MCF 10A (cell line): ENCODE measurements around the gene TSPAN17. TPM values are rescaled to one million over a fixed set of nuclear protein-coding genes. Genes with fewer than 3 reads are reported as not detected.
A peak's percentile ranks its signal among the peaks of the same experiment; 100 is the strongest.

Experiments
- BruUV-seq: library from RNA; stranded (reverse); fragments of 400-500 nt; replicated peaks from 2 replicates; lab custom pipeline; 2021; lab: Mats Ljungman, UMichigan
- CTCF ChIA-PET: fragments of 300-600 bp; sonication (Branson Sonifier 250); formaldehyde crosslinking; extraction: SDS; loops from one replicate; lab custom pipeline; 2021; ENCODE audit warnings: antibody characterized with exemption, inconsistent platforms; lab: Yijun Ruan, JAX
- POLR2A ChIA-PET: fragments of 300-600, 350-650 bp; sonication (Branson Sonifier 250); formaldehyde crosslinking; extraction: SDS; loops from one replicate; lab custom pipeline; 2020; ENCODE audit warnings: antibody characterized with exemption, inconsistent platforms; lab: Yijun Ruan, JAX
- DNase-seq: peaks from one replicate; pipeline ENCODE4 v3.0.0-alpha.2; 2018; ENCODE audit not compliant: unreplicated experiment
- H3K27ac Mint-ChIP-seq: one replicate; pipeline ENCODE4 v1.8.0; 2022; ENCODE audit warnings: mild to moderate bottlenecking, low read depth, mixed read lengths; ENCODE audit not compliant: unreplicated experiment
- H3K27me3 Mint-ChIP-seq: one replicate; pipeline ENCODE4 v1.8.0; 2022; ENCODE audit warnings: mixed read lengths; ENCODE audit not compliant: insufficient read depth, unreplicated experiment
- H3K36me3 Mint-ChIP-seq: one replicate; pipeline ENCODE4 v1.8.0; 2022; ENCODE audit warnings: mild to moderate bottlenecking, moderate library complexity, mixed read lengths; ENCODE audit not compliant: insufficient read depth, unreplicated experiment
- H3K4me1 Mint-ChIP-seq: one replicate; pipeline ENCODE4 v1.8.0; 2022; ENCODE audit warnings: mixed read lengths; ENCODE audit not compliant: insufficient read depth, unreplicated experiment
- H3K4me3 Mint-ChIP-seq: one replicate; pipeline ENCODE4 v1.8.0; 2022; ENCODE audit warnings: mild to moderate bottlenecking, moderate library complexity, mixed read lengths; ENCODE audit not compliant: unreplicated experiment
- H3K9me3 Mint-ChIP-seq: one replicate; pipeline ENCODE4 v1.8.0; 2022; ENCODE audit warnings: mixed read lengths; ENCODE audit not compliant: unreplicated experiment
- CTCF ChIP-seq: fragments of 200-600 bp; IDR thresholded peaks from one replicate; pipeline ENCODE4 v1.8.0; 2022; ENCODE audit warnings: antibody characterized with exemption, mild to moderate bottlenecking; ENCODE audit not compliant: unreplicated experiment
- intact Hi-C: fragments of 100-400 bp; cut with micrococcal nuclease; formaldehyde crosslinking; loops from 2 replicates; pipeline ENCODE4 v1.14.1; 2022
- total RNA-seq: library from RNA; stranded (reverse); gene quantifications from 2 replicates; pipeline ENCODE4 v1.2.3, GENCODE V29; 2022

TSPAN17 gene
- total RNA-seq, 1 experiment from 2014 or later = 36.7 TPM

- Mint-ChIP-seq H3K36me3 (peaks cover 14% of the 10 kb centered on the region), H3K27me3 (peaks cover 17% of the 10 kb centered on the region), H3K4me3 (no peak overlapping the region), H3K27ac (no peak overlapping the region), H3K9me3 (no peaks in the 10 kb centered on the region), H3K4me1 (no peaks in the 10 kb centered on the region)
- POLR2A ChIA-PET = interaction anchor here (0.7 to 1.0 kb wide), 5 partner anchors 71 to 320 kb away, joined by 3 to 4 read pairs (median 4); no protein-coding TSS in a partner anchor
- peak; percentile 81 for DNase-seq
- peak; percentile 99 for TF ChIP-seq CTCF
- intact Hi-C loops = loop anchor here (2.0 kb wide), 2 partner anchors 158 to 298 kb away; no protein-coding TSS in a partner anchor
- BruUV-seq = no TSS peak
- CTCF ChIA-PET = interaction anchor here (0.5 to 6.2 kb wide), 142 partner anchors 9 to 1519 kb away, joined by 3 to 122 read pairs (median 4); partner anchors contain the start of genes EIF4E1B, HK3, SNCB and TSPAN17
These were observed 13.8 kb downstream of the TSPAN17 start for GRCh38 chr5:176660860-176661641.

GRCh38 chr5:176661676-176662075, 14.4 kb downstream of the TSPAN17 start:
- intact Hi-C loops = loop anchor here (2.0 kb wide), 2 partner anchors 157 to 297 kb away; no protein-coding TSS in a partner anchor
- no peak for TF ChIP-seq CTCF
- ChIA-PET POLR2A (interaction anchor here (0.7 kb wide), 1 partner anchor 209 kb away, joined by 3 read pairs; no protein-coding TSS in a partner anchor), CTCF (interaction anchor here (0.5 to 6.2 kb wide), 56 partner anchors 8 to 891 kb away, joined by 3 to 122 read pairs (median 8); partner anchors contain the start of genes HK3 and TSPAN17)
- no peaks in the 10 kb centered on the region for H3K9me3 Mint-ChIP-seq
- peaks cover 14% of the 10 kb centered on the region for H3K36me3 Mint-ChIP-seq
- peaks cover 17% of the 10 kb centered on the region for H3K27me3 Mint-ChIP-seq
- BruUV-seq = no TSS peak
- no peak overlapping the region for H3K4me3 Mint-ChIP-seq
- DNase-seq = no peak
- H3K27ac Mint-ChIP-seq = no peak overlapping the region
- H3K4me1 Mint-ChIP-seq = no peaks in the 10 kb centered on the region

GRCh38 chr5:176662371-176663333, 15.4 kb downstream of the TSPAN17 start:
- Mint-ChIP-seq H3K27me3 (peaks cover 24% of the 10 kb centered on the region), H3K36me3 (peaks cover 8% of the 10 kb centered on the region), H3K4me1 (no peaks in the 10 kb centered on the region), H3K9me3 (no peaks in the 10 kb centered on the region), H3K27ac (no peak overlapping the region), H3K4me3 (no peak overlapping the region)
- DNase-seq = no peak
- CTCF ChIA-PET = interaction anchor here (1.4 to 6.2 kb wide), 3 partner anchors 14 to 450 kb away, joined by 3 to 116 read pairs (median 49); no protein-coding TSS in a partner anchor
- no peak for TF ChIP-seq CTCF
- POLR2A ChIA-PET = no interaction called here
- intact Hi-C loops = no loop called here
- no TSS peak for BruUV-seq
